GM12875 (cell line): ENCODE results near the gene TTC17.
"Not testable (repeated sequence)": the region's sequence is repeated elsewhere in the genome, so short reads cannot be mapped to it uniquely, and the experiment has no call there.

Experiments used
- H3K4me3 ChIP-seq: one replicate; pipeline ENCODE4 v1.5.1; 2011; ENCODE audit warnings: low read depth, low read length, control low read depth
- TF ChIP-seq, protein P1 (sequence below): IDR thresholded peaks from 2 replicates; pipeline ENCODE4 v1.5.1; 2011; ENCODE audit warnings: low read depth, mild to moderate bottlenecking, control low read depth, inconsistent platforms, low read length, moderate library complexity, borderline replicate concordance; ENCODE audit not compliant: insufficient read depth

Gene TTC17

DNA sequence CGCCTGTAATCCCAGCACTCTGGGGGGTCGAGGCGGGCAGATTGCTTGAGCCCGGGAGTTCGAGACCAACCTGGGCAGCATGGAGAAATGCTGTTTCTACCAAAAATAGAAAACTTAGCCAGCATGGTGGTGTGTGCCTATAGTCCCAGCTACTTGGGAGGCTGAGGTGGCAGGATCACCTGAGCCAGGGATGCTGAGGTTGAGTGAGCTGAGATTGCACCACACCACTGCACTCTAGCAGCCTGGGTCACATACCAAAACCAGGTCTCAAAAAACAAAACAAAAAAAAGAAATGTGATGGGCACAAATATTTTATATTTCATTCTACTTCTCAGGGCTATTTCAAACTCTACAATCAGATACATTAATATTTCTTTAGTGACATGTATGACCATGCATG lies 25.7 kb downstream of the TTC17 start:
- no peak overlapping the region for H3K4me3 ChIP-seq
- TF ChIP-seq, protein P1, sequence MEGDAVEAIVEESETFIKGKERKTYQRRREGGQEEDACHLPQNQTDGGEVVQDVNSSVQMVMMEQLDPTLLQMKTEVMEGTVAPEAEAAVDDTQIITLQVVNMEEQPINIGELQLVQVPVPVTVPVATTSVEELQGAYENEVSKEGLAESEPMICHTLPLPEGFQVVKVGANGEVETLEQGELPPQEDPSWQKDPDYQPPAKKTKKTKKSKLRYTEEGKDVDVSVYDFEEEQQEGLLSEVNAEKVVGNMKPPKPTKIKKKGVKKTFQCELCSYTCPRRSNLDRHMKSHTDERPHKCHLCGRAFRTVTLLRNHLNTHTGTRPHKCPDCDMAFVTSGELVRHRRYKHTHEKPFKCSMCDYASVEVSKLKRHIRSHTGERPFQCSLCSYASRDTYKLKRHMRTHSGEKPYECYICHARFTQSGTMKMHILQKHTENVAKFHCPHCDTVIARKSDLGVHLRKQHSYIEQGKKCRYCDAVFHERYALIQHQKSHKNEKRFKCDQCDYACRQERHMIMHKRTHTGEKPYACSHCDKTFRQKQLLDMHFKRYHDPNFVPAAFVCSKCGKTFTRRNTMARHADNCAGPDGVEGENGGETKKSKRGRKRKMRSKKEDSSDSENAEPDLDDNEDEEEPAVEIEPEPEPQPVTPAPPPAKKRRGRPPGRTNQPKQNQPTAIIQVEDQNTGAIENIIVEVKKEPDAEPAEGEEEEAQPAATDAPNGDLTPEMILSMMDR = no peak

DNA sequence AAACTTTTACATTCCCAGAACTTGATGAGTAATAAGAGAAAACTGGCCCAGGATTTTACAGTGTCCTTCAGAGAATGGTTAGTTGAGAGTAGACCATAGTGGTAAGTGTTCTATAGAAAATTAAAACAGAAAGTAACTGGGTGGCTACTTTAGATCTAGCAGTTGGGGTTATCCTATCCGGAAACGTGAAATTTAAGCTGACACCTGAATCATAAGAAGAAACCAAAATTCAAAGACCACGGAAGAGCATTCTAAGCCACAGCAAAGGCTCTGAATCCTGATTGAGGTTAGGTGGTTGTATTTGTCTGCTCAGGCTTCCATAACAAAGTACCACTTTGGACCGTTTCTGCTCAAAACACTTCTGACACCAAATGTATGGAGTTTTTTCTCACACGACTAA lies 34.0 kb downstream of the TTC17 start:
- H3K4me3 ChIP-seq = no peak overlapping the region
- TF ChIP-seq, protein P1 = no peak

DNA sequence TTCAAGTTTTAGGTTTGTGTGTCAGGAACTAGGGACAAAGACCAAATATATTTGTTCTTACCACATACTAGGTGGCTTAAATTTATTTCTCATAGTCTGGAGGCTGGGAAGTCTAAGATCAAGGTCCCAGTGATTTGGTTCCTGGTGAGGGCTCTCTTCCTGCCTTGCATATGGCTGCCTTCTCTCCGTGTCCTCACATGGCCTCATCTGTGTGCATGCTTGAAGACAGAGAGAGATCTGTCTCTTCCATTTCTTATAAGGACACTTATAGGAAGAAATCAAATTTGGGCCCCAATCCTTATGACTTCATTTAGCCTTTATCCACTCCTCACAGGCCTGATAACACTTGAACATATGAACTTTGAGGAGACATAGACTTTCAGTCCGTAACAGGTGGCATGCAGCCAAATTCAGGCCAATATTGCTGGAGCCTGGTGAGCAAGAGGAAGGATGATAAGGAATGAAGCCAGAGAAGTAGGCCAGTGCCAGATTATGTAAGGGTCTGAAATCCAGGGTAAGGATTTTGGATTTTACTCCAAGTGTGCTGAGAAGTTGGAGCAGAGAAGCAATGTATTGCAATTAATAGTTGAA lies 35.1 kb downstream of the TTC17 start:
- TF ChIP-seq, protein P1 = no peak
- H3K4me3 ChIP-seq = no peak overlapping the region

DNA sequence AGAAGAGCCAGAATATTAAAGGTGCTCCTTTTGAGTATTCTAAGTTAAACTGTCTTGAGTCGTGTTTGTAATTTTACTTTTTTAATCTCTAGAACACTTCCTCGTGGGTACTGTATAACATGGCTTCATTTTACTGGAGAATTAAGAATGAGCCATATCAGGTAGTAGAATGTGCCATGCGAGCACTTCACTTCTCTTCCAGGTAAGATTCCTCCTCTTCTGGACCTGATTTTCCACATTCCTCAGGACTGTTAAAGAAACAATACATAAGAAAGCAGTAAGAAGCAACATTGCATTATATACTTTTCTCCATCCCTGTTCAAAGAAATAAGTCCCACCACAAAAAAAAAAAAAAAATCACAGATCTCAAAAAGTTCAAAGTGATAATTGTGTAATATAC lies 37.9 kb downstream of the TTC17 start:
- TF ChIP-seq, protein P1 = no peak

DNA sequence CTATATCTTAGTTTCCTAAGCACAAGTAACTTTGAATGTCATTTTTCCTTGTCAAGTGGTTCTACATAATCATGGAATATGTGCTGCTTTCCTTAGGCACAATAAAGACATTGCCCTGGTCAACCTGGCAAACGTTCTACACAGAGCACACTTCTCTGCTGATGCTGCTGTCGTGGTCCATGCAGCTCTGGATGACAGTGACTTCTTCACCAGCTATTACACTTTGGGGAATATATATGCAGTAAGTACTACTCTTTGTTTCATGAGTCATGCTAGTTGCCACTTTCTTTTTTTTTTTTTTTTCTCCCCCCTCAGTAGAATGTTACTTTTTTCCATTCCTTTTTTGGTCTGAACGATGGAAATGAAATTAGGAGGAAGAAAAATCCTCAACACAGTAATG lies 38.5 kb downstream of the TTC17 start:
- TF ChIP-seq, protein P1 = no peak
- H3K4me3 ChIP-seq = no peak overlapping the region

More for the DNA sequence above, 37.9 kb downstream of the TTC17 start:
- H3K4me3 ChIP-seq = no peak overlapping the region

DNA sequence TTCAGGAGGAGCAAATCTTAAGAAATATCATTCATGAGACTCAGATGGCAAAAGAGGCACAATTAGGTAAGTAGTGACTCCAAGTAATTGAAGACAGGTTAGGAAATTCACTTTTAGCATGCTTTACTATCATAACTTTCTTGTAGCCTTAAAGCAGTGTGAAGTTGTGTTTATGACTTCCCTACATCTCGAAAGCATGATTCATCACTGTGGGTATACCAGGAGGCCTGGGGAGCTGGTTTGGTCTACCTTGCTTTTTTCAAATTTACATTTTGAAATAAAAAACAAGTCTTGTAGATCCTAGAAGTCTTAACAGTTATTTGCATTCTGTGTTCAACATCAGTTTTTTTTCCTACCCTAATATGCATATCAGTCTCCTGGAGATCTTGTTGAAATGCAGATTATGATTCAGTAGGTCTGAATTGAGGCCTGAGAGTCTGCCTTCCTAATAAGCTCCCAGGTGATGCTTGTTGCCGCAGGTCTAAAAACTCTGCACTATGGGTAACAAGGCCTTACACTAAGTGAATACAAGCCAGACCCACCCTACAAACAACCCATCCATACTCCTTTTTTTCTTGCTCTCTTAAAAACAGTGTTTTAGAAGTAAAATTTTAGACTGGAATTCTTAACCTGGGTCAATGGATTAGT lies 41.4 kb downstream of the TTC17 start:
- TF ChIP-seq, protein P1 = no peak
- no peak overlapping the region for H3K4me3 ChIP-seq

DNA sequence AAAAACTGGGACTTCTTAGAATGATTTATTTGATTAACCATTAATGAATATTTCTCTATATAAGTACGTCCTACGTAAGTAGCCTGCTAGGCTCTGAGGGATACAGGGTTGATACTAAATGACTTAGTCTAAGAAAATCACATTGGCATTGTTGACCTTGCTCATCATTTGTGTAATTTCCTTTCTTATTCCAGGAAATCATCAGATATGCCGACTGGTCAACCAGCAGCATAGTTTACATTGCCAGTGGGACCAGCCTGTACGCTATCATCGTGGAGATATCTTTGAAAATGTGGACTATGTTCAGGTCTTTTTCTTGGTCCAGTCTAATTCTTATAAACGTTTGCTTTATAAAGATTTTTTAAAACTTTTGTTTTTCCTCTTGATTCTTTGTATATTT lies 42.5 kb downstream of the TTC17 start:
- TF ChIP-seq, protein P1 = no peak
- no peak overlapping the region for H3K4me3 ChIP-seq

DNA sequence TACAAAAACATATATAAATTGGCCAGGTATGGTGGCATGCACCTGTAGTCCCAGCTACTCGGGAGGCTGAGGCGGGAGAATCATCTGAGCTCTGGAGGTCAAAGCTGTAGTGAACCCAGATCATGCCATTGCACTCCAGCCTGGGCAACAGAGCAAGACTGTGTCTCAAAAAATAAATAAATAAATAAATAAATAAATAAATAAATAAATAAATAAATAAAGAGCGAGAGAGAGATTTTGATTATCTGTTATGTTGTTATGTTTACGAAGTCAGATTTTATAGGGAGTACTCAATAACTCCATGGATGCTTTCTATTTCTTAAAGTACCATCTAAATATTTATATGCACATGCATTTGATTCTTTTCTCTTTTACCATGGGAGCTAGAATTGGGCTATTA lies 43.1 kb downstream of the TTC17 start:
- not testable (repeated sequence) for H3K4me3 ChIP-seq
